CD4-positive, alpha-beta T cell treated with Interleukin-21 for 1 hour (primary cell): Measurements from ENCODE around the gene NPC1L1.
A peak's percentile ranks its signal among the peaks of the same experiment; 100 is the strongest.
"Not testable (repeated sequence)": the region's sequence is repeated elsewhere in the genome, so short reads cannot be mapped to it uniquely, and the experiment has no call there.

Experiments used
- DNase-seq: peaks from one replicate; pipeline ENCODE4 v3.0.0-alpha.2; 2020

The NPC1L1 gene

DNA sequence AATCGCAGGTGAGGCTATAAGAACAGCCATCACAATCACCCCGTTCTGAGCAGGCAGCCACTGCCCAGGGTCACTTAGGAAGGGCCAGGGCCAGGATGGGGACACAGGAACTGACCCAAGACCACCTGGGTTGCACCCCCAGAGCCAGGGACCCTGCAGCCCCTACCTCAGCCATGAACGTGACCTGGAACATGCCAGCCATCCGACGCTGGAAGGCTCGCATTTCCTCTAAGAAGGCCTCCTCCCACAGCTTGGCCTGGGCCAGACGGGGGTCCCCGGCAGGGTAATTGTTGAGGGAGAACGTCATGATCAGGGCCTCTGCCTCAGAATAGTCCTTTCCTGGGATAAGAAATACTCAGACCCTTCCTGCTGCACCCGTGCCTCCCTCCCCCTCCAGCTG lies 5.0 kb downstream of the NPC1L1 start:
- no peak for DNase-seq

DNA sequence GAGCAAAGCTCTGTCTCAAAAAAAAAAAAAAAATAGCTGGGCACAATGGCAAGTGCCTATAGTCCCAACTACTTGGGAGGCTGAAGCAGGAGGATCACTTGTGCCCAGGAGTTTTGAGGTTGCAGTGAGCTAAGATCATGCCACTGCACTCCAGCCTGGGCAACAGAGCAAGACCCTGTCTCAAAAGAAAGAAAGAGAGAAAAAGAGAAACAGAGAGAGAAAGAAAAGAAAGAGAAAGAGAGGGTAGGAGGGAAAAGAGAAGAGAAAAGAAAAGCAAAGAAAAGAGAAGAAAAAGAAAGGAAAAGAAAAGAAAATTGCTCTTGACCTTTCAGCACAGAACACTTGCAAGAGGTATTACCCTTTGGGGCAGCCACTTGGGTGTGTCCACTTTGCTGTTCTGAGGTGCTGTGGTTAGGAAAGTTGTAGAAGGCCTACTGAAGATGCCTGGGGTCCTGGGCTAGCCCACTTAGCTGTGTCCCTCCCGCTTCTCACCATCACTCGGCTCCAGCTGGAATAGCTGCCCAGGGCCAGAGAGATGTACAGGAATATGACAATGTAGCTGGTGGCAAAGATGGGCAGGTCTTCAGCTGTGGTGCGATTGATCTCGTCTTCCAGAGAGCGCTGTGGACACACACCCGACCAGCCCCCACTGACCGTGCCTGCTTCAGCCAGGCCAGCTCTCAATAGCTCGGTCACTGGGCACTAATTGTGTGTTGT lies 5.6 kb downstream of the NPC1L1 start:
- no peak for DNase-seq

DNA sequence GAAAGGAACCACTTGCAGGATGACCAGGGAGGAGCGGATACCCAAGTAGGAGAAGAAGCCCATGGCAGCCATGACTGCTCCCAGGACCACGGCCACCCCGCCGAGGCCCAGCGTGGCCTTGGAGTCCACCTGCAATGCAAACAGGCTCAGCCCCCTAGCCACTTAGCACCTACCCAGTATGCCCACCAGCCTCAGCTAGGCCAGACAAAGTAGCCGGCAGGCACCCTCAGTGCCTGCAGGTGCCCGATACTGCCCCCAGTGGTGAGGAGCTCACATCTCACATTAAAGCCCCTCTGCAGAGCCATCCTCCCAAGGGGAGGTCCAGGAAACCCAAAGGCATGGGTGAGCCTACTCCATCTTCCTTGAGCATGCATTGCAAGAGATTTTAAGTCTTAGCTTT lies 6.6 kb downstream of the NPC1L1 start:
- peak; percentile 46 for DNase-seq

DNA sequence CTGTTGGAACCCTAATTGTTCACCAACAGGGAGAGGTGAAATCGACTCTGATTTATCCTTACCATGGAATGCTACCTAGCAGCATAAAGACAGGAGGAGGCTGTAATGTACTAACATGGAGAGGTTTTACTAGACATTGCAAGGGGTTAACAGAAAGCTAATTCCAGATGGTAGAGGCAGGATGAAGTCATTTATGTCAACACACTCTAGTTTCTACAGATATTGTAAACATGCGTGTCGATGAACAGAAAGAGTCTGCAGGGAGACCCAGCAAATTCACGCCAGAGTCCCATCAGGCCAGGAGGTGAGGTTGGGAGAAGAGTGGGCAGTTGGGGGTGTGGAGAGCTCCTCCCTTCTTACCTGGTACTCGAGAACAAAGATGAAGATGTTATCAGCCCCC lies 7.0 kb downstream of the NPC1L1 start:
- no peak for DNase-seq

DNA sequence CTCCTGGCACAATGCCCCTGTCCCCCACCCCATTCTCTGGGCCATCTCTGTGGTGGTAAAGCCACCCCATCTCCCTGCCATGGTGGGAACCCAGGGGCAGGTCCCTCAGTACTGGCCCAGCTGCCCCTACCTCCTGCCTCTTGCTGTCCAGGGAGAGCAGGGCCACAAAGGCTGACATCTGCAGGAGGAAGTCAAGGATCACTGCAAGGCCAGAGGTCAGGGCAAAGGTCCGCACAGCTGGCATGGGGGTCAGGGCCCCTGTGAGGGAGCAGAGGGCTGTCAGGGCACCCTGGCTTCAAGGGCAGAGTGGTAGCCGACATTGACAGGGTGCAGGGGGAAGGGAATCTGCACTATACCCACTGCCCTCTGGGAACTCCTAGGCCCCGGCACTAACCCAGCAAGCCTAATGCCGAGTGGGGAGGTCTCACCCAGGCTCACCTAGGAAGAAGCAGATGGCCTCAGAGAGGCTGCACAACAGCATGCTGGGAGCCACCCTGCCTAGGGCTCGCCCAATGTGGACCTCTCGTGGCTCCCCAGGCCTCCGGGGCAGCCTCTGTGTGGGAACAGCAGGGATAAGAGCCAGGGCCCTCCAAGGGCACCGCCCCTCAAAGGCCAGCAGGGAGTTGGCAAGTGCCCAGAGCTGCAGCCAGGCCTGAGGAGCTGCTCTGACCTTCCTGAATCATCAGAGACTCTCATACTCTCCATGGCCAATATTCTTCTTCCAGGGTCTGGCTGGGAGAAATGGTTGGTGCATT lies 7.7 kb downstream of the NPC1L1 start:
- no peak for DNase-seq

DNA sequence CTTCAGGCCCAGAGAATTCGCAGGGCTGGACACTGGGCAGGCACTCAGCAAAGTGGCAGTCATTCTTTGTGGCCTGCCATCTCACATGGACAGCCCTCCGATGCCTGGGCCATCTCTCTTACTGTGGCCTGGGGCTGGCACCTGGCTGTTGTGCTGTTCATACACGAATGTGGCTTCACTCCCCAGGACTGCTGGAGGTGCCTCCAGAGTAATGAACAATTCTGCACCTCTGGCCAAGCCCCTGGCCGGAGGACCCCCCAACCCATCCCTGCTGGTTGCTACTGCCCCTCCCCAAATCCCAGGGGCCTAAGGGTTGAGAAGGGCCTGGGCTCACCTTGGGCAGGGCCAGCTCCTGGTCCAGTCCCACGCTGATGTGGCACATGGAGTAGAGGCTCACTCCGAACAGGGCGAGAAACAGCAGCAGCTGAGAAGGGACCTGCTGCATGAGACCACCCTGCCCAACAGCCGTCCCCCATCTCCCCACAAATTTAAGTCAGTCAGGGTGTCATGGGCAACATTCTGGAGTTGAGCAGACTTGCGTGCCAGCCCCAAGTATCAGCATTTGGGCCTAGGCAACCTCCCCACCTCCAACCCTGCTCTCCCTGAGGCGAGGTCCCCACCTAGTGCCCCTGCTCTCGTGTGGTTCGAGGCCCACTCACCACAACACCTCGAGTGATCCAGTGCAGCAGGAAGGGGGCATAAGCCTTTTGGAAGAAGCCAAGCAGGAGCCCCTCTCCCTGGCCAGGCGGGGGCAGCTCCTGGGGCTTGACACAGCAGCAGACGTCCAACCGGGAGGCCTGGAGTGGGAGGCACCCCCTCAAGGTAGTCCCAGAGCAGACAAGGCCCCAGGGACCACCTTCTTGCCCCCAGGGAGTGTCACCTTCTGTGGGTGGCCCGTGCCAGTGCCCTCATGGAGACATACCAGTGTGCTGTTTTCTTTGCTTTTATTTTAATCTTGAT lies 9.4 kb downstream of the NPC1L1 start:
- no peak for DNase-seq

DNA sequence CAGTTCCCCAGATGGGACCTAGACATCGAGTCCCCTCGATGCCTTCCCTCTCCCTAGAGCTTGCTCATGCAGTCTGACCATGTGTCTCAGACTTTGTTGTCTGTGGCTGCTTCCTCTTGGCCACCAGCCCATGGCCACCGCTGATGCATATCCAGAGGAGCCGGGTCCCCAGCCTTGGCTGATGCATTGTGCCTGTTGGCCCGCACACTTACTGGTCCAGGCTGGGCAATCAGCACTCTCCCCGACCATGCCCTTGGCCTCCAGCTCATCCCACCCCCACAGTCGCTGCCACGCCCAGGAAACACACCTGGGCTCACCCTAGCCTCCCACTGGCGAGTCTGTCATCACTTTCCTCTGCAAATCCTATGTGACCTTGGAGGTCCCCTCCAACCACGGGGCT lies 10.1 kb downstream of the NPC1L1 start:
- DNase-seq: no peak

DNA sequence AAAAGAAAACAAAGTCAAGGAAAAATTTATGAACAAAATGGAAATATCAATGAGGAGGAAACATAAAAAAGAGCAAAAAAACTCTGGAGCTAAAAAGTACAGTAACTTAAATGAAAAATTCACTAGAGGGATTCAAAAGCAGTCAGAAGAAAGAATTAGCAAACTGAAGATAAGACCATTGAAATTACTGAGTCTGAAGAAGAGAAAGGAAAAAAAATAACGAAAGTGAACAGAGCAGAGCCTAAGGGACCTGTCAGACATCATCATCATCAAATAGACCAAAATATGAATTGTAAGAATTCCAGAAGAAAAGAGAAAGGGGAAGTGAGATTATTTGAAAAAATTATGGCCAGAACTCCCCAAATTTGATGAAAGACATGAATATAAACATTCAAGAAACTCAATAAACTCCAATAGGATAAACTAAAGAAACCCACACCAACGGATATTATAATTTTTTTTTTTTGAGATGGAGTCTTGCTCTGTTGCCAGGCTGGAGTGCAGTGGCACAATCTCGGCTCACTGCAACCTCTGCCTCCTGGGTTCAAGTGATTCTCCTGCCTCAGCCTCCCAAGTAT lies 16.2 kb downstream of the NPC1L1 start:
- DNase-seq: no peak

DNA sequence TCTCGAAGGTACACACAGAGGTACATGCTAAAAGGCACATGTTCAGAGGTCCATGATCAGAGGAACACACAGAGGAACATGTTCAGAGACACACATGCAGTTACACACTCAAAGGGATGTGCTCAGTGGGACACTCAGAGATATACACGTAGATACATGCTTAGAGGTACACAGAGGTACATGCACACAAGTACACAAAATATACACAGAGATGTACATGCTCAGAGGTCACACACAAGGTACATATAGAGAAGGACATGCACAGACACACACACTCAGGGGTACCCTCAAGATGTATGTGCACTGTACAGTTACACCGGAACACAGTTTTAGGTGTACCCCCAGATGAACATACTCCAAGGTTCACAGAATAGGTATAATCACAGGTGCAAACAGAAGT lies 18.8 kb downstream of the NPC1L1 start:
- no peak for DNase-seq

DNA sequence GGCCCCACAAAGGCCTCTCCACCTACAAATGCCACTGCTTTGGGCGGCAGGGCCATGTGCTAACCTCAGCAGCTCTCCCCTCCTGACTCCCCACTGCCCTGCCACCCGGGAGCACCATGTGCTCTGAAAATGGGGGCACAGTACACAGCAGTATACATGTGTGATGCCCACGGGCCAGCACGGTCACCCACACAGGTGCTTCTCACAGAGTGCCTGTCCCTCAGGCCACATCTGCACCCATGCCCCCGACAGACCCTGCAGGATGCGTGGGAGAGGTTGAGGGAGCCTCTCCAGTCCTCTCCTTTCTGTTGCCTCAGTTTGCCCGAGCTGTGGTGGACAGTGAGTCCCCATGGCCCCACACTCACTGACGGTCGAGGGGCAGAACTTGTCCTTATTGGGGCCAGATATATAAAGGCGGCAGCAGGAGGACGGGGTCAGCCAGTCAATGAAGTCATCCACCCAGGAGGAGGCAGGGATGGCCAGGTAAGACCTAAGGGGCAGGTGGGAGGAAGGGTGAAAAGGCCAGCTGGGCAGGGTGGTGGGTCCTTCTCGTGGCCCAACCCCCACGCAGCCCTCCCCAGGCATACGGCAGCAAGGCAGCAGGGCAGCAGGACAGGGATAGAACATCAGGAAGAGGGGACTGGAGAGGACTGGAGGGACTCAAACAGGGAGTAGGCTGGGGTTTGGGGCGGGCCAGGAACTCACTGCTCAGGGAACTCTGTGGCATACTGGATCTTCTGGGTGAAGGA lies 19.6 kb downstream of the NPC1L1 start:
- no peak for DNase-seq

DNA sequence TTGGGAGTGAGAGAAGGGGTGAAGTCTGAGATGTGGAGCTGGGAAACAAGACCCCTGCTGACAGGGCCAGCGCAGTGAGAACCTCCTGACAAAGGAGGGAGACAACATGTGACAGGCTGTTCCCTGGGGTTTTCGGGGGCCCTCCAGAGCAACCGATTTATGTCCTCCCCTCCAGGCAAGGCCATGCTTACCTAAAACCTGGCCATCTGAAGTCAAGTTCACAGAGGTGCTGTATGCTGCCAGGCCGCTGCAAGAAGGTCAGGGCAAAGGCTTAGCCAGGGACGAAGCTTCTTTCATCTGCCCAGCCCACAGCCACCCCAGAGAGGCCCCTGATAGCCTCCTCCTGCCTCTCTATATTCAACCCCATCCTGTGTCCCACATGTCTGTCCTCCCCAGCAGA lies 20.6 kb downstream of the NPC1L1 start:
- DNase-seq: no peak

DNA sequence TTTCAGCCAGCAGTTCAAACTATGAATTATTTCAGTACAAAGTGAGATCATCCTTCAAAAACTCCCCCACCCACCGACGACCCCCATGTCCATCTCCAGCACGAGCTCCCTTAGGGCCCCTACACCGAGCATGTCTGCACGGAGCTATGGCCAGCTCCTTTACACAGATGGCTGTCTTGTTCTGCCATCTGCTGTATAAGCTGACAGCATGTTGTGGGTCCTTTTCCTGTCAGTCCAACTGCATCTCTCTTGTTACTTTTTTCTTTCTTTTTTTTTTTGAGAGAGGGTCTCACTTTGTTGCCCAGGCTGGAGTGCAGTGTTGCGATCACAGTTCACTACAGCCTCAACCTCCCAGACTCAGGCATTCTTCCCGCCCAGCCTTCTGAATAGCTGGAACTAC lies 21.6 kb downstream of the NPC1L1 start:
- DNase-seq: no peak

DNA sequence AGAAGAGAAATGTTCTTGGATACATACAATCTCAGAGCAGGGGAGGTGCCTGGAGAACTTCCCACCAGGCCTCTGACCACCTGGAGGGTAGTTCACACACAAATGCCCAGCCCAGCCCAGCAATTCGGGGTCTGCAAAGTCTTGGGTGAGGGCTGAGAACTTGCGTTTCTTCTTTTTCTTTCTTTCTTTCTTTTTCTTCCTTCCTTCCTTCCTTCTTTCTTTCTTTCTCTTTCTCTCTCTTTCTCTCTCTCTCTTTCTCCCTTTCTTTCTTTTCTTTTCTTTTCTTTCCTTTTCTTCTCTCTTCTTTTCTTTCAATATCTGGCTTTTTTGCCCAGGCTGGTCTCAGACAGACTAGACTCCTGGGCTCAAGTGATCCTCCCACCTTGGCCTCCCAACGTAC lies 22.4 kb downstream of the NPC1L1 start:
- no peak for DNase-seq

DNA sequence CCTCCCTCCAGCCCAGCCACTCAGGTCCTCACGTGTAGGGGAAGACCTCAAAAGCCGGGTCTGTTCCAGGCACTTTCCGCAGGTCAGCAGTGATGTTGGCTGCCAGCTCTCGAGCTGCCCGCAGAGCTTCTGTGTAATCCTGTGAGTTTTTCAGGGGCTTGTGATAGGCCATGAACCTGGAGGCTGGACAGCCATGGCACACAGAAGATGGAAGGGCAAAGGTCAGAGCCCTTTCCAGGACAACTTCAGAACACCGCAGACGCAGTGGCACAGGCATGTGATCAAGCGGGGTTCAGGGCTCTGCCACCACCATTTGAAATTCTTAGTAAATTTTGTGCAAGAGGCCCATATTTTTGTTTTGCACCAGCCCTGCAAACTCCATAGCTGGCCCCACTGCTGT lies 24.0 kb downstream of the NPC1L1 start:
- DNase-seq: no peak

DNA sequence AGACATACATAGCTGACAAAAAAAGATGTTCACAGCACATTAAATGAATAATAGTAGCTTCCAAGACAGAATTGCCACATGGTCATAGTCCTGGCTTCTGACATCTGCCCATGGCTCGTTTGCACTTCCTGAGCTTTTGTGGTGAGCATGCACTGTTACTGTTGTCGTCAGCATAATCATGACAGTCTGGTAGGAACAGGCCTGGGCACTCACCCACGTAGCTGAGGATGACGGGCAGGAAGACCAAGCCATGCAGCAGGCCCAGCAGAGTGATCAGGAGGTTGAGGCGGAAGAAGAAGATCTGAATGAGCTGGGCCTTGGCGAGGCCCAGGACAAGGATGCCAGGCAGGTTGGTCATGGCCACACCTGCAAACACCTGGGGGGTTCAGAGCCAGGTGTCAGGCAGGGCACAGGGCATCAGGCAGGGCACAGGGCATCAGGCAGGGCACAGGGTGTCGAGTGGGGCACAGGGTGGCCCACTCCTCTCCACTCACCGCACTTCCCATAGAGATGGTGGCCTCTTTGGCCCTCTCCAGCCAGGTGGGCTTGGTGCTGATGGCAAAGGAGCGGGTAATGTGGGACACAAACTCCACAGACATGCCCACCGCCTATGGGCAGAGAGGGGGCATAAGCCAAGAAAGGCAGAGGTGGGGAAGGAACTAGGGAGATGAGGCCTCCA lies 25.4 kb downstream of the NPC1L1 start:
- no peak for DNase-seq

DNA sequence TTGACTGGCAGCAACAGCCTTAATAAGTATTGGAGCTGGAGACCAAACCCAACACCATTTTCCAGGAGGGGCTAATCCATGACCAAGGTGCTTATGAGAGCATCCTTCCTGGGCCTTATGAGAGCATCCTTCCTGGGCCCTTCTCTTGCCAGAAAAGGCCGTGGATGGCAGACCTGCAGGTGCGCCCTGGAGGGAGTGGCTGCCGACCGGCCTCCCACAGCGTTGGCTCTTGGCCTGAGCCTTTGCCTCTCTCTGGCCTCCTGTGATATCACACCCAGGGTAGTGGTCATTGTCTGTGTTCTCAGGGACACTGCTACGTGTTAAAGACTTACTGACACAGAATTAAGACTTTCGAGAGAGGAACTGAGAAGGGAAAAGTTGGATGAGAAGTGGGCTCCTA lies 28.4 kb downstream of the NPC1L1 start:
- no peak for DNase-seq

DNA sequence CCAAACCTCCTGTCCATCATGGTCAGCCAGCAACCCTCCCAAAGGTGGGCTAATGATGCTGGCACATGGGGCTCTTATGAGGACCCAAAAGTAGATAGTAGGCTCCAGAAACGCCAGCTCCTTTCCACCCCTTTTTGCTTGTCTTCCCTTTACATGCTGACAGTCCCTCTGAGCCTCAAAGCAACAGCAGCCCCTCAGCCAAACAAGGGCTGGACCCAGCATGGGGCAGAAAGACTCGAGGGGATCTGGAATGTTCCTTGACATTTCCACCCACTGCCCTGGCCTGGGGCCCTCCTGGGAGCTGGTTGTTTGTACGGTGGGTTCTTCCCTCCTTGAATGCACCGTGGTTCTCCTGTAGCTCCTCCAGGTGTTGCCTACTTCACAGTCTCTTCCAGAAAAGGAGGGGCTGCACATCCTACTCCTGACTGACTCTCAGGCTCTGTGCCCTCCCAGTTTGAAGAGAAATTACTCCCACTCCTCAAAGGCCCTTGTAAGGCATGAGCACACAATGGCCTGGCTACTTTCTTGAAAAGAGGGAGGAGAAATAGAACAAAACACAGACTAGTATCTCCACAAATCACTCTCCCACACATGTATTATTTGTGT lies 29.2 kb downstream of the NPC1L1 start:
- no peak for DNase-seq

DNA sequence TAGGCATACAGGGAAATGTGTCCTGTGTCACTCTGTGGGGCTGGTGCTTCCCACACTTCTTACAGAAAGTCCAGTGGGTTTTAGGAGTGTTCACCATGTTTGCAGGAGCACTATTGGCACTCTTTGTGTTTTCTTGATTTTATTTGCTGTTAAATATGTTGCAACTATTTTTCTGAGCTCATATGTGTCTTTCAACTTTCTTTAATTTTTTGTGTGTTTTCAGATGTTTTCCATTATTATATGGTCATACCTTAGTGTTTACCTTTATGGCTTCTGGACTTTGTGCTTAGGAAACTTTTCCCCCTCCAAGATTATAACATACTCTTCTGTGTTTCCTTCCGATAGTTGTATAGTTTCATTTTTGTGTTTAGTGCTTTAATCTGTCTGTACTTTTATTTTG lies 29.9 kb downstream of the NPC1L1 start:
- no peak for DNase-seq

DNA sequence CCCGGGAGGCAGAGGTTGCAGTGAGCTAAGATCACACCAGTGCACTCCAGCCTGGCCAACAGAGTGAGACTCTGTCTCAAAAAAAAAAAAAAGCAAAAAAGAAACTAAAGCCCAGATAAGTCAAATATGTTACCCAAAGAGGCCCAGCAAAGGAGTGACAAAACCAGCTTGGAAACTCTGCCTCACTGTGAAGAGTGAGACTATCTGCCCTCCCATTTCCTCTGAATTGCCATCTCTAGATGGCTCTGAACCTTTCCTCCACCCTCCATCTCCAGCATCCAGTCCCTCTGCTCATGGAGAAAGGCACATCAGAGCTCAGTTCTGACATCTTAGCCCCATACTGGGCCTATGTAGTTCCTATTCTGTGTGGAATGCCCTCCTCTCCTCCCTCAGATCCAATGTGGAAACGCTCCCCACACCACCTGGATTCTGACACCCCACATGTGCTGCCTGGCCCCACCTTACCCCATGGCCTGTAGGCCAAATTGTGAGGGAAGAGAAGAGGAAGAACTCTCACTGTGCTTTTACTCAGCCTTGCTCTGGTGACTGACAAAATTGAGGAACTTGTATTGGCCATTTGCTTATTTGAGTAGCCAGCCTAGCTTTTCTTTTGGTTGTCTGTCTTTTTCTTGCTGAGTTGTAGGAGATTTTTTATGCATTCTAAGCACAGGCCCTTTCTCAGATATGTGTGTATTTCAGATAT lies 32.7 kb downstream of the NPC1L1 start:
- no peak for DNase-seq

DNA sequence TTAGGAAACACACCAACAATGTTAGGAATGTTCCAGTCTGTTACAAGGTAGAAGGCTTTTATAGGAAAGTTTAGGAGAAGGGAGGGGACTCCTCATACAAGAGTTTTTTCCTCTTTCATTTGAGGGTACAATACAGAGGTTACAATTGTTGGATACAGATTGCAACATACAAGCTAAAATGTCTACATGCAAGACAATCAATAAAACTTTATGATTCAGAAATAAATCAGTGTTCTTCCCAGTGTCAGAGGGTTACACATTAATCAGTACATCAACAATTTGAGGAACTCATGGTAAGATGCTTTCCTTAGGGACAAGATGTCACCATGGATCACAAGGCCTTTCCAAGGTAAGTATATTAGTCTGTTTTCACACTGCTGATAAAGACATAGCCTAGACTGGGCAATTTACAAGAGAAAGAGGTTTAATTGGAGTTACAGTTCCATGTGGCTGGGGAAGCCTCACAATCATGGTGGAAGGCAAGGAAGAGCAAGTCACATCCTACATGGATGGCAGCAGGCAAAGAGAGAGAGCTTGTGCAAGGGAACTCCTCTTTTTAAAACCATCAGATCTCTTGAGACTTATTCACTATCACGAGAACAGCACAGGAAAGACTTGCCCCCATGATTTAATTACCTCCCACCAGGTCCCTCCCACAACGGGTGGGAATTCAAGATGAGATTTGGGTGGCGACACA lies 34.4 kb downstream of the NPC1L1 start:
- not testable (repeated sequence) for DNase-seq
